WI38 (cell line): ENCODE measurements around the gene PEX14.

ENCODE experiments used
- H3K4me3 ChIP-seq: 2 replicates; pipeline ENCODE4 v1.5.1; 2011; ENCODE audit warnings: low read depth, mild to moderate bottlenecking, control low read depth, low read length
- TF ChIP-seq, protein P1 (sequence below): IDR thresholded peaks from 2 replicates; pipeline ENCODE4 v1.5.1; 2012; ENCODE audit warnings: low read depth, mild to moderate bottlenecking, control low read depth, low read length

PEX14 gene

DNA sequence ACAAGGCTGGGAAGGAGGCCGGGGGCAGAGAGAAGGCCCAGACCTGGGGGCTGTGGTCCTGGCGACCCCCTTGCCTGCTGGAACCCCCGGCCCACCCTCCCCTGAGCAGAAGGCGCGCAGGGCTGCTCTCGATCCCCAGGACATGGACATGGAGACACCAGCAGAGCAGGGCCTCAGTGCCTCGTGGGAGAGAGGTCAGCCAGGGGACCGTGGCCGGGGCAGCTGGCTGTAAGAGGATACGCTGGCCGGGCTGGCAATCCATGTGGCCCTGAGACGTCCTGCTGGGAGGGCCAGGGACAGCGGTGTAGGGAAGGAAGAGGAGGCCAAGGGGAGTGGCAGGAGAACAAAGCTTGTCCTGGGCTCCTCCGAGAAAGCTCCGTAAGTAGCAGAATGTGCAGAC, 189.5 kb downstream of the PEX14 start:
- TF ChIP-seq, protein P1, sequence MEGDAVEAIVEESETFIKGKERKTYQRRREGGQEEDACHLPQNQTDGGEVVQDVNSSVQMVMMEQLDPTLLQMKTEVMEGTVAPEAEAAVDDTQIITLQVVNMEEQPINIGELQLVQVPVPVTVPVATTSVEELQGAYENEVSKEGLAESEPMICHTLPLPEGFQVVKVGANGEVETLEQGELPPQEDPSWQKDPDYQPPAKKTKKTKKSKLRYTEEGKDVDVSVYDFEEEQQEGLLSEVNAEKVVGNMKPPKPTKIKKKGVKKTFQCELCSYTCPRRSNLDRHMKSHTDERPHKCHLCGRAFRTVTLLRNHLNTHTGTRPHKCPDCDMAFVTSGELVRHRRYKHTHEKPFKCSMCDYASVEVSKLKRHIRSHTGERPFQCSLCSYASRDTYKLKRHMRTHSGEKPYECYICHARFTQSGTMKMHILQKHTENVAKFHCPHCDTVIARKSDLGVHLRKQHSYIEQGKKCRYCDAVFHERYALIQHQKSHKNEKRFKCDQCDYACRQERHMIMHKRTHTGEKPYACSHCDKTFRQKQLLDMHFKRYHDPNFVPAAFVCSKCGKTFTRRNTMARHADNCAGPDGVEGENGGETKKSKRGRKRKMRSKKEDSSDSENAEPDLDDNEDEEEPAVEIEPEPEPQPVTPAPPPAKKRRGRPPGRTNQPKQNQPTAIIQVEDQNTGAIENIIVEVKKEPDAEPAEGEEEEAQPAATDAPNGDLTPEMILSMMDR, result no peak
- H3K4me3 ChIP-seq, result no peak overlapping the region

DNA sequence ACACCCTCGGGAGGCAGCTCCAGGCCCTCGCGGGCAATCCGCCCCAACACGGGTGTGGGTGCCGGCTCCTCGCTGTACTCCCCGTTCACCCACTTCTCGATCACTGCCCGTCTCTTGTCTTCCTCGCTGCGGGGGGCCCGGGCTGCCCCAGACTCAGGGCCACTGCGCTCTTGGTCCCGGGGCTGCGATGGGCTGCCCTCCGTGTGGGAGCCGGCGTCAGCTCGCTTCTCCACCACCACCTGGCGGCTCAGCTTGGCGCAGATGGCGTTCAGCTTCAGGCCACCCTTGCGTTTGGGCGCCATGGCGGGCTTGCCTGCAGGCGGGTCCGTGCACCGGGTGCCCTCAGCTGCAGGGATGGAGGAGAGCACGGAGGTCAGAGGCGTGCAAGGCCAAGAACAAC, 190.5 kb downstream of the PEX14 start:
- no peak overlapping the region for H3K4me3 ChIP-seq
- TF ChIP-seq, protein P1, result no peak

DNA sequence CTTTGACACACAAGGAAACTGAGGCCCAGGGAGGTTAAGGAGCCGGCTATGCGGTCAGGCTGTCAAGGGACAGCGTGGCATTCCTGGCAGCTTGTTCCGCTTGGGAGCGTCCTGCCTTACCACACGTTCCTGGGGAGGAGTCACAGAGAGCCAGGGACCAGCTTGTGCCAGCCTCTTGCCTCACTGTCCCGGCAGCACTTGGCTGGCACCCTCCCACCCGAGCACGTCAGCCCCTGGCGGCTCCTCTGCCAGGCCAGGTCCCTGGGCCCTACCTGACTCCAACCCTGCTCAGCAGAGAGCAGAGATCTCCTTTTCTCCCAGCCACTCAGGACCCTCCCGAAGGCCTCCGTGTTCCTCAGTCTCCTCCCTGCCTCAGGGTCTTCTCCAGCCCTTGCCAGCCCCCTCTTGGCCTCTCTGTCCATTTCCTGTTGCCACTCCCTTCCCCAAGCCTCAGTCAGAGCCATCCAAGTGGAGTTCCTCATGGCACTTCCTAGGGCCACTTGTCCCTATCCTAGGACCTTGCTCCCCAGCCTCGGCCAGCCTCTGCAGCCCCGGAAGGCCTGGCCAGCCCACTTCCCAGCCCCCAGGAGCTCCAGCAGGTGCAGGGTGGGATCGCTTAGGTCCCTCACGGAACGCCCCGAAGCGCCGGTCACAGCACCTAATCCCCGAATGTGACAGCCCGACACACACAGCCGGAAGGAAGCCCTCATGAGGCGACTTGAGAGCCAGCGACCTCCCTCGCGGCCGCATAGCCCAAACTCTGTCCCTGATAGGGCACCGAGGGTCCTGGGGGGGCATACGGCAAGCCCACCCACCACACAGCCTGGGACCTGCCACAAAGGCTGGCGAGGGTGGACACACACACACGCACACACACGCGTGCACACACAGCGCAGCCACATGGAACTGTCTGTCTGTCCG, 191.4 kb downstream of the PEX14 start:
- TF ChIP-seq, protein P1, result no peak
- no peak overlapping the region for H3K4me3 ChIP-seq

DNA sequence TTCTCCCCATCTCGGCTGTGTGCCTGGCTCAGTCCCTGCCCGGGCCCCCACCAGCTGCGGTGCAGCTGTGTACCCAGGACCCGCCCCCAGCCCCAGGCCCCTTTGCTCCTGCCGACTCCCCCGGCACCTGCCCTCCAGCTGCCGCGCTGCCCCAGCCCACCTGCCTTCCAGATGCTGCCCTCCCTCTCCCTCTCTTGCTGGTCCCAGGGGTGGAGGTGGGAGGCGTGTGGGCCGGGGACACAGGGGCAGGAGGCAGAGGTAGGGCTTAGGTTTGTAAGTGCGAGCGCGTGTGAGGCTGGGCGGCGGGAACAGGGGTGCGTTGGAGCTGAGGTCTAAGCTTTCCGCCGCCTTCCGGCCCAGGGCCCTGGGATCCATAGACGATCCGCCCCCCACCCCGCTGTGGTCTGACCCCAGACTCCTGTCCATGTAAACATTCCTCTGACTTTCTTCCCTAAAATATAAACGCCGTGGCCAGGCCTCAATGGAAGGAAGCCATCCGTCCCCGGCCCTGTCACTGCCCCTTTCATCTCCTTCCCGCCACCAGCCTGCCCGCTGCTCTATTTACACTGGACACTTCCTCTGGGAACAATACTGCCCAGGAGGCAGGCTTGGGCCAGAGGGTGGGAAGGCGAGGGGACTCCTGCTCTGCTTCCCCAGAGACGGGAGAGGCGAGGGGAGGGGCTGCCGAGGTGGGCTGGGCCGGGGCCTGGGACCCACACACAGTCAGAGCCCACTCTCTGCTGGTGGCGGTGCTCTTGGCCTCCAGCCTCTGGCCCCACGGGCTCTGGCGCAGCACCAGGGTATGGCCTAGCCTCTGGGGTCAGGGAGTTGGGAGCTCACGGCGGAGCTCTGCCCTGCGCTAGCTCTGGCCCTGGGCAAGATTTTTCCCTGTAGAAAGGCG, 193.4 kb downstream of the PEX14 start:
- H3K4me3 ChIP-seq, result no peak overlapping the region
- TF ChIP-seq, protein P1, result no peak

DNA sequence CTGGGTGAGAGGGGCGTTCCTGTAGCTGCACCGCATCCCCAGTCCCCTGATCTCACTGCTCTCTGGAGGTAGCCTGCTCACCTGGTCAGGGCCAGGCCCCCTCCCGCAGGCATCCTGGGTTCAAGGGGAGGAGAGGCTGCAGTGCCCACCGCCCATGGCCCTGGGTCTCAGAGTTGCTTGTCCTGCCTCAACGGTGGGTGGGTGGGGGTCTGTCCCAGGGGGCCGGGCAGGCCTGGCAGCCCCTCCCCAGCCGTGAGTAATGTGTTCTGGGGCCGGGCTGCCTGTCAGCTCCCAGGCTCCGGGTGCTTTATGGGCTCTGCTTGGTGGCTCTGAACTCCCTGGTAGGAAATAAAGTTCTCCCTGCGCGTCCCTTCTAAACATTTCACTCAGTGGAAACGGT, 194.8 kb downstream of the PEX14 start:
- H3K4me3 ChIP-seq, result no peak overlapping the region
- TF ChIP-seq, protein P1, result no peak

DNA sequence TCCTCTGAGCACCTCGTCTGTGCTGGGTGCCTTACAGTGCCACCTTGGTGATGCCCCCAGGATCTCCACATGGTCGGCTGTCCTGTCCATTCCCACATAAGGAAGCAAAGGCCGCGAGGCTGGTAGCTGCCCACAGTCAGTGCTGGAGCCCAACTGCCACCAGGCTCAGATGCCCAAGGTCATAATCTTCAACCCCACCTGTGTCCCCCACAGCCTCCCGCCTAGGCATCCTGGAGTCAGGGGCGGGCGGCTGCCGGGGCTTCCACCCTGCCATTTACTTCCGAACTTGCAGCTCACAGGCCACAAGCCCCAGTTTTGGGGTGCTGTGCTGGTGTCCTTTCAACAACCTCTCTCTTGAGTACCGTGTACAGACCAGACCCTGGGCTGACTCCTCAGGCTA, 195.4 kb downstream of the PEX14 start:
- TF ChIP-seq, protein P1, result no peak
- H3K4me3 ChIP-seq, result no peak overlapping the region
